ENCODE data around the gene OLFML3. TPM values are rescaled to one million over a fixed set of nuclear protein-coding genes. Genes with fewer than 3 reads are reported as not detected.
"Not testable (repeated sequence)": the region's sequence is repeated elsewhere in the genome, so short reads cannot be mapped to it uniquely, and the experiment has no call there.

Gene OLFML3
- total and polyA plus RNA-seq, 4 experiments from 2014 or later, result 0.42 to 0.70 TPM; not detected in 2

- H3K27ac ChIP-seq (ENCODE audit: low read depth, low read length); H3K36me3 Mint-ChIP-seq; intact Hi-C loops (cut with micrococcal nuclease); H3K27me3 Mint-ChIP-seq; DNase-seq; H3K36me3 ChIP-seq (ENCODE audit: insufficient read depth, low read length); H3K9me3 ChIP-seq (ENCODE audit: control insufficient read depth in 1 of 2, low read length in 2 of 2); H3K4me1 Mint-ChIP-seq; H3K4me3 Mint-ChIP-seq; H3K4me3 ChIP-seq (ENCODE audit: low read length in 2 of 2); H3K4me1 ChIP-seq (ENCODE audit: insufficient read depth, low read length); H3K27me3 ChIP-seq (ENCODE audit: insufficient read depth, low read length); CTCF ChIA-PET (ENCODE audit: partially characterized antibody); POLR2A ChIA-PET (ENCODE audit: partially characterized antibody); H3K9me3 Mint-ChIP-seq; H3K27ac Mint-ChIP-seq: not testable (repeated sequence)
Measured at GRCh38 chr1:114019724-114020123, 40.5 kb downstream of the OLFML3 start.

- Mint-ChIP-seq H3K36me3 (no peaks in the 10 kb centered on the region), H3K9me3 (peaks cover 0 to 4% (median 1%) of the 10 kb centered on the region in 8 donors), H3K27me3 (peaks cover 0 to 1% of the 10 kb centered on the region in 2 donors), H3K27ac (no peak overlapping the region), H3K4me3 (no peak overlapping the region), H3K4me1 (no peaks in the 10 kb centered on the region)
- ChIA-PET POLR2A (ENCODE audit: partially characterized antibody) (no interaction called here), CTCF (ENCODE audit: partially characterized antibody) (no interaction called here)
- Histone ChIP-seq H3K9me3 (ENCODE audit: control insufficient read depth in 1 of 2, low read length in 2 of 2) (no peaks in the 10 kb centered on the region), H3K36me3 (ENCODE audit: insufficient read depth, low read length) (no peaks in the 10 kb centered on the region), H3K4me1 (ENCODE audit: insufficient read depth, low read length) (no peaks in the 10 kb centered on the region), H3K4me3 (ENCODE audit: low read length in 2 of 2) (no peak overlapping the region), H3K27ac (ENCODE audit: low read depth, low read length) (no peak overlapping the region), H3K27me3 (ENCODE audit: insufficient read depth, low read length) (no peaks in the 10 kb centered on the region)
- DNase-seq, result no peak
- intact Hi-C loops (cut with micrococcal nuclease), result no loop called here
Measured at GRCh38 chr1:114021665-114022099, 42.4 kb downstream of the OLFML3 start.

GRCh38 chr1:114022877-114023276 is 43.6 kb downstream of the OLFML3 start:
- intact Hi-C loops (cut with micrococcal nuclease), result no loop called here
- Histone ChIP-seq H3K4me1 (ENCODE audit: insufficient read depth, low read length) (no peaks in the 10 kb centered on the region), H3K36me3 (ENCODE audit: insufficient read depth, low read length) (no peaks in the 10 kb centered on the region), H3K9me3 (ENCODE audit: control insufficient read depth in 1 of 2, low read length in 2 of 2) (no peaks in the 10 kb centered on the region), H3K4me3 (ENCODE audit: low read length in 2 of 2) (no peak overlapping the region), H3K27ac (ENCODE audit: low read depth, low read length) (no peak overlapping the region), H3K27me3 (ENCODE audit: insufficient read depth, low read length) (no peaks in the 10 kb centered on the region)
- Mint-ChIP-seq H3K4me3 (no peak overlapping the region), H3K36me3 (no peaks in the 10 kb centered on the region), H3K9me3 (peaks cover 0 to 4% (median 1%) of the 10 kb centered on the region in 8 donors), H3K27ac (no peak overlapping the region), H3K4me1 (no peaks in the 10 kb centered on the region), H3K27me3 (peaks cover 0 to 1% of the 10 kb centered on the region in 2 donors)
- DNase-seq, result no peak
- CTCF ChIA-PET (ENCODE audit: partially characterized antibody), result no interaction called here
- POLR2A ChIA-PET (ENCODE audit: partially characterized antibody), result no interaction called here

DNA sequence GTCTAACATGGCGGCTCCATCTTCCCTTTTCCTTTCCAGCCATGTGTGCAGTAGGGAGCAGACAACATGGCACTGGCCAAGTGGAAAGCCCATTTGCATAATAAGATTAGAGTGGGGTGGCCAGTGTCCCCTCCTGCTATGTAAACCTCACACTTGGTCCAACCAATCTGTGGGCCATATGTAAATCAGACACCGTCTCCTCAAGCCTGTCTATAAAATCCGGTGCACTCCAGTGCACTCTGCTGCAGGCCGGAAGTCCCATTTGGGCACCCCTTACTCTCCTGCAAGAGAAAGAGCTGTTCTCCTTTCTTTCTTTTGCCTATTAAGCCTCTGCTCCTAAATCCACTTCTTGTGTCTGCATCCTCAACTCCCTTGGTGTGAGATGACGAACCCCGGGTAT is 44.1 kb downstream of the OLFML3 start:
- CTCF ChIA-PET (ENCODE audit: partially characterized antibody), result interaction anchor here (1.0 kb wide), 1 partner anchor 12 kb away, joined by 3 read pairs; no protein-coding TSS in a partner anchor
- Mint-ChIP-seq H3K27me3 (peaks cover 0 to 1% of the 10 kb centered on the region in 2 donors), H3K36me3 (no peaks in the 10 kb centered on the region), H3K4me1 (no peaks in the 10 kb centered on the region), H3K4me3 (no peak overlapping the region), H3K9me3 (peaks cover 0 to 4% (median 1%) of the 10 kb centered on the region in 8 donors), H3K27ac (no peak overlapping the region)
- Histone ChIP-seq H3K36me3 (ENCODE audit: insufficient read depth, low read length) (no peaks in the 10 kb centered on the region), H3K4me3 (ENCODE audit: low read length in 2 of 2) (no peak overlapping the region), H3K27ac (ENCODE audit: low read depth, low read length) (no peak overlapping the region), H3K9me3 (ENCODE audit: control insufficient read depth in 1 of 2, low read length in 2 of 2) (no peaks in the 10 kb centered on the region), H3K4me1 (ENCODE audit: insufficient read depth, low read length) (no peaks in the 10 kb centered on the region), H3K27me3 (ENCODE audit: insufficient read depth, low read length) (no peaks in the 10 kb centered on the region)
- no peak for DNase-seq
- intact Hi-C loops (cut with micrococcal nuclease), result no loop called here
- POLR2A ChIA-PET (ENCODE audit: partially characterized antibody), result no interaction called here

GRCh38 chr1:114024049-114024448 is 44.8 kb downstream of the OLFML3 start:
- Histone ChIP-seq H3K36me3 (ENCODE audit: insufficient read depth, low read length) (no peaks in the 10 kb centered on the region), H3K4me1 (ENCODE audit: insufficient read depth, low read length) (no peaks in the 10 kb centered on the region), H3K9me3 (ENCODE audit: control insufficient read depth in 1 of 2, low read length in 2 of 2) (no peaks in the 10 kb centered on the region), H3K4me3 (ENCODE audit: low read length in 2 of 2) (no peak overlapping the region), H3K27me3 (ENCODE audit: insufficient read depth, low read length) (no peaks in the 10 kb centered on the region), H3K27ac (ENCODE audit: low read depth, low read length) (no peak overlapping the region)
- H3K9me3 Mint-ChIP-seq, result peaks cover 0 to 4% (median under 1%) of the 10 kb centered on the region in 8 donors
- H3K27ac Mint-ChIP-seq, result no peak overlapping the region
- no peak for DNase-seq
- ChIA-PET POLR2A (ENCODE audit: partially characterized antibody) (no interaction called here), CTCF (ENCODE audit: partially characterized antibody) (interaction anchor here (0.6 to 1.0 kb wide), 3 partner anchors 10 to 530 kb away, joined by 3 read pairs; no protein-coding TSS in a partner anchor)
- H3K36me3 Mint-ChIP-seq, result no peaks in the 10 kb centered on the region
- H3K27me3 Mint-ChIP-seq, result peaks cover 0 to 1% of the 10 kb centered on the region in 2 donors
- intact Hi-C loops (cut with micrococcal nuclease), result no loop called here
- no peaks in the 10 kb centered on the region for H3K4me1 Mint-ChIP-seq
- no peak overlapping the region for H3K4me3 Mint-ChIP-seq

GRCh38 chr1:114025609-114026401 is 46.5 kb downstream of the OLFML3 start:
- H3K27me3 ChIP-seq (ENCODE audit: insufficient read depth, low read length), result no peaks in the 10 kb centered on the region
- Mint-ChIP-seq H3K9me3 (no peaks in the 10 kb centered on the region), H3K27me3 (no peaks in the 10 kb centered on the region), H3K27ac (no peak overlapping the region), H3K4me1 (no peaks in the 10 kb centered on the region), H3K4me3 (no peak overlapping the region), H3K36me3 (no peaks in the 10 kb centered on the region)
- H3K36me3 ChIP-seq (ENCODE audit: insufficient read depth, low read length), result no peaks in the 10 kb centered on the region
- intact Hi-C loops (cut with micrococcal nuclease), result no loop called here
- no peak overlapping the region for H3K27ac ChIP-seq (ENCODE audit: low read depth, low read length)
- ChIA-PET CTCF (ENCODE audit: partially characterized antibody) (no interaction called here), POLR2A (ENCODE audit: partially characterized antibody) (no interaction called here)
- H3K9me3 ChIP-seq (ENCODE audit: control insufficient read depth in 1 of 2, low read length in 2 of 2), result no peaks in the 10 kb centered on the region
- H3K4me1 ChIP-seq (ENCODE audit: insufficient read depth, low read length), result no peaks in the 10 kb centered on the region
- no peak overlapping the region for H3K4me3 ChIP-seq (ENCODE audit: low read length in 2 of 2)
- DNase-seq, result no peak

DNA sequence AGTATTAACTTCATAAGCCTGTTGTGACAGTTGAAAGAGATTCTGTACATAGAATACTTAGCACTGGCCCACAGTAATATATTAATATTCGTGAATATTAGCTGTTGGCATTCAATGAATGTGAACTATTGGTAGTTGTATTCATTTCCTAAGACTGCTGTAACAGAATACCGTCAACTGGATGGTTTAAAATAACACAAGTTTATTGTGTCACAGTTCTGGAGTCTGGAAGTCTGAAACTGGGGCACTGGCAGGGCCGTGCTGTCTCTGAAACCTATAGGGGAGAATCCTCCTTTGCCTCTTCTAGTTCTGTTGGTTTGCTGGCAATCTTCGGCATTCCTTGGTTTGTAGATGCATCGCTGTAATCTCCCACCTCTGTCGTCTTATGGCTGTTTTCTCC is 47.5 kb downstream of the OLFML3 start:
- Histone ChIP-seq H3K4me3 (ENCODE audit: low read length in 2 of 2) (no peak overlapping the region), H3K9me3 (ENCODE audit: control insufficient read depth in 1 of 2, low read length in 2 of 2) (no peaks in the 10 kb centered on the region), H3K36me3 (ENCODE audit: insufficient read depth, low read length) (no peaks in the 10 kb centered on the region), H3K27ac (ENCODE audit: low read depth, low read length) (no peak overlapping the region), H3K27me3 (ENCODE audit: insufficient read depth, low read length) (no peaks in the 10 kb centered on the region), H3K4me1 (ENCODE audit: insufficient read depth, low read length) (no peaks in the 10 kb centered on the region)
- Mint-ChIP-seq H3K4me1 (no peaks in the 10 kb centered on the region), H3K27ac (no peak overlapping the region), H3K4me3 (no peak overlapping the region), H3K27me3 (no peaks in the 10 kb centered on the region), H3K36me3 (no peaks in the 10 kb centered on the region), H3K9me3 (no peaks in the 10 kb centered on the region)
- DNase-seq, result no peak
- POLR2A ChIA-PET (ENCODE audit: partially characterized antibody), result no interaction called here
- CTCF ChIA-PET (ENCODE audit: partially characterized antibody), result no interaction called here
- intact Hi-C loops (cut with micrococcal nuclease), result no loop called here
